AG04450 (cell line): ENCODE measurements around the gene IL3RA. TPM values are rescaled to one million over a fixed set of nuclear protein-coding genes. Genes with fewer than 3 reads are reported as not detected.

Experiments used
- CTCF ChIA-PET: fragments of 300-600, 350-600 bp; formaldehyde crosslinking; extraction: SDS; loops from one replicate; lab custom pipeline; 2022; ENCODE audit warnings: antibody characterized with exemption, inconsistent platforms; lab: Charles Lee
- POLR2A ChIA-PET: fragments of 350-600 bp; formaldehyde crosslinking; extraction: SDS; loops from one replicate; lab custom pipeline; 2021; ENCODE audit warnings: antibody characterized with exemption, inconsistent platforms; lab: Yijun Ruan, JAX
- DNase-seq: peaks from one replicate; pipeline ENCODE4 v3.0.0-alpha.2; 2011; ENCODE audit warnings: low read depth, low spot score
- H3K27ac ChIP-seq: one replicate; pipeline ENCODE4 v1.5.1; 2012; ENCODE audit warnings: low read depth, low read length, control low read depth
- H3K27me3 ChIP-seq: one replicate; pipeline ENCODE4 v1.6.0; 2012; ENCODE audit warnings: low read length; ENCODE audit not compliant: control insufficient read depth, insufficient read depth
- H3K4me3 ChIP-seq: 2 replicates; pipeline ENCODE4 v1.5.1; 2011; ENCODE audit warnings: mild to moderate bottlenecking, low read depth, low read length, control low read depth
- H3K9me3 ChIP-seq: 2 replicates; pipeline ENCODE4 v1.5.1; 2012; ENCODE audit warnings: low read length; ENCODE audit not compliant: control insufficient read depth, insufficient read depth
- CTCF ChIP-seq: IDR thresholded peaks from 2 replicates; pipeline ENCODE4 v1.5.1; 2011; ENCODE audit warnings: low read depth, low read length, control low read depth, inconsistent platforms
- polyA plus RNA-seq: library from polyadenylated mRNA; depleted of rRNA; stranded (reverse); fragments of >200 nt; gene quantifications from 2 replicates; pipeline ENCODE4 v1.2.3, GENCODE V29; 2011

Gene IL3RA
- polyA plus RNA-seq, 1 experiment: not detected

GRCh38 chrX:1388651-1389050, 52.1 kb downstream of the IL3RA start:
- no peak for DNase-seq
- Histone ChIP-seq H3K27ac (no peak overlapping the region), H3K27me3 (no peaks in the 10 kb centered on the region), H3K9me3 (no peaks in the 10 kb centered on the region; the same call in 1 of the 2 replicates), H3K4me3 (no peak overlapping the region)
- ChIA-PET CTCF (no interaction called here), POLR2A (no interaction called here)
- no peak for TF ChIP-seq CTCF

- H3K27me3 ChIP-seq: no peaks in the 10 kb centered on the region
- TF ChIP-seq CTCF: no peak
- CTCF ChIA-PET: no interaction called here
- H3K27ac ChIP-seq: no peak overlapping the region
- H3K9me3 ChIP-seq: no peaks in the 10 kb centered on the region; the same call in 1 of the 2 replicates
- no peak overlapping the region for H3K4me3 ChIP-seq
- POLR2A ChIA-PET: no interaction called here
- DNase-seq: no peak
Measured at GRCh38 chrX:1389181-1389992, 52.8 kb downstream of the IL3RA start.

DNA sequence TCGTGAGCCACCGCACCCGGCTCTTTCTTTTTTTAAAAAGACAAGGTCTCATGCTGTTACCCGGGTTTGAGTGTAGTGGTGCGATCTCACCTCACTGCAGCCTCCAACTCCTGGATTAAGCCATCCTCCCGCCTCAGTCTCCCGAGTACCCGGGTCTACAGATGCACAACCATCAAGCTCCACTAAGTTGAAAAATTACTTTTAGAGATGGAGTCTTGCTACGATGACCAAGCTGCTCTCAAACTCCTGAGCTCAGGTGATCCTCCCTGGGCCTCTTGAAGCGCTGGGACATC, 53.4 kb downstream of the IL3RA start:
- ChIA-PET POLR2A (no interaction called here), CTCF (no interaction called here)

GRCh38 chrX:1390621-1391369, 54.2 kb downstream of the IL3RA start:
- H3K4me3 ChIP-seq: peak overlapping the region; percentile 100
- no peaks in the 10 kb centered on the region; the same call in 1 of the 2 replicates for H3K9me3 ChIP-seq
- TF ChIP-seq CTCF: no peak
- POLR2A ChIA-PET: no interaction called here
- no peak for DNase-seq
- H3K27ac ChIP-seq: peak overlapping the region; percentile 21
- no peaks in the 10 kb centered on the region for H3K27me3 ChIP-seq
- CTCF ChIA-PET: no interaction called here

More for the DNA sequence above, 53.4 kb downstream of the IL3RA start:
- no peak for DNase-seq
- TF ChIP-seq CTCF: no peak
- Histone ChIP-seq H3K27me3 (no peaks in the 10 kb centered on the region), H3K4me3 (no peak overlapping the region), H3K27ac (no peak overlapping the region), H3K9me3 (no peaks in the 10 kb centered on the region; the same call in 1 of the 2 replicates)

DNA sequence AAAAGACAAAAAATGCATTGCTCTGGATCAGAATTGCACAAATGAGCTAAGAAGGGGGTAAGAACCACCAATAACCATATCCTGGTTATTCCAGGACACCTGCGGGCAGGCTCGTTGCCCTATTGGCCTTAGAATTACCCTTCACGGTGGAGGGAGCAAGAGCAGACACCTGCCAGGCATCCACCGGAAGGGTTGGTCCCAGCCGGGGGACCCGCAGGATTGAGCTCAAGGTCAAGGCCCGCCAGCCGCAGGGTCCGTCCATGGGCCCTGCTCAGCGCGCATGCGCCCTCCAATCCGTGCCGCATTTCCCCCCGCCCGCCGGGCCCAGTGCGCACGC, 54.8 kb downstream of the IL3RA start:
- no peak for TF ChIP-seq CTCF
- Histone ChIP-seq H3K9me3 (no peaks in the 10 kb centered on the region; the same call in 1 of the 2 replicates), H3K27ac (peak overlapping the region; percentile 21), H3K4me3 (peak overlapping the region; percentile 100), H3K27me3 (no peaks in the 10 kb centered on the region)
- ChIA-PET CTCF (no interaction called here), POLR2A (no interaction called here)
- no peak for DNase-seq
